CD4-positive, alpha-beta memory T cell (primary cell): Measurements from ENCODE around the gene ADRA1B. TPM values are rescaled to one million over a fixed set of nuclear protein-coding genes. Genes with fewer than 3 reads are reported as not detected.

ENCODE experiments used
- CTCF ChIA-PET: fragments of 350-600 bp; sonication (Branson Sonifier 250); formaldehyde crosslinking; loops from one replicate; lab custom pipeline; 2021; ENCODE audit warnings: inconsistent platforms; ENCODE audit not compliant: partially characterized antibody; lab: Charles Lee
- POLR2A ChIA-PET: fragments of 350-600 bp; sonication (Branson Sonifier 250); formaldehyde crosslinking; loops from one replicate; lab custom pipeline; 2021; ENCODE audit not compliant: partially characterized antibody; lab: Charles Lee
- DNase-seq, 5 donors: peaks; one replicate each; pipeline versions ENCODE4 v3.0.0 to v3.0.0-alpha.2; 2020 to 2022; ENCODE audit warnings: mixed read lengths in 1 of 5
- H3K27ac ChIP-seq: one replicate; pipeline ENCODE4 v1.7.0; 2013; ENCODE audit warnings: low read depth, low read length
- H3K27me3 ChIP-seq: 2 replicates; pipeline ENCODE4 v1.7.0; 2013; ENCODE audit warnings: mild to moderate bottlenecking, low read length, moderate library complexity; ENCODE audit not compliant: insufficient read depth
- H3K36me3 ChIP-seq: 2 replicates; pipeline ENCODE4 v1.7.0; 2013; ENCODE audit warnings: mild to moderate bottlenecking, low read length, moderate library complexity; ENCODE audit not compliant: insufficient read depth
- H3K4me1 ChIP-seq: 2 replicates; pipeline ENCODE4 v1.7.0; 2013; ENCODE audit warnings: mild to moderate bottlenecking, low read length, moderate library complexity; ENCODE audit not compliant: insufficient read depth
- H3K4me3 ChIP-seq, 2 donors: one replicate each; pipeline ENCODE4 v1.7.0; 2013; ENCODE audit warnings: low read length in 2 of 2, mild to moderate bottlenecking in 1 of 2
- H3K9me3 ChIP-seq, 2 donors: one replicate each; pipeline ENCODE4 v1.7.0; 2013; ENCODE audit warnings: low read length in 2 of 2, control low read depth in 1 of 2; ENCODE audit not compliant: control insufficient read depth in 1 of 2
- H3K27ac Mint-ChIP-seq, 7 donors: one replicate each; pipeline ENCODE4 v1.8.0; 2020 to 2021; ENCODE audit warnings: mixed read lengths in 7 of 7, mild to moderate bottlenecking in 6 of 7, inconsistent platforms in 3 of 7, moderate library complexity in 3 of 7
- H3K27me3 Mint-ChIP-seq, 2 donors: one replicate each; pipeline ENCODE4 v1.8.0; 2020 to 2021; ENCODE audit warnings: mixed read lengths in 2 of 2
- H3K36me3 Mint-ChIP-seq, 2 donors: one replicate each; pipeline ENCODE4 v1.8.0; 2020 to 2021; ENCODE audit warnings: mixed read lengths in 2 of 2, inconsistent platforms in 1 of 2, mild to moderate bottlenecking in 1 of 2
- H3K4me1 Mint-ChIP-seq, 4 donors: one replicate each; pipeline ENCODE4 v1.8.0; 2020 to 2021; ENCODE audit warnings: mixed read lengths in 4 of 4, mild to moderate bottlenecking in 1 of 4
- H3K4me3 Mint-ChIP-seq, 8 donors: one replicate each; pipeline ENCODE4 v1.8.0; 2020 to 2021; ENCODE audit warnings: mixed read lengths in 8 of 8, mild to moderate bottlenecking in 7 of 8, moderate library complexity in 6 of 8, inconsistent platforms in 3 of 8
- H3K9me3 Mint-ChIP-seq, 8 donors: one replicate each; pipeline ENCODE4 v1.8.0; 2020 to 2021; ENCODE audit warnings: mixed read lengths in 8 of 8, mild to moderate bottlenecking in 5 of 8, inconsistent platforms in 3 of 8, moderate library complexity in 1 of 8
- intact Hi-C: fragments of 100-400 bp; cut with micrococcal nuclease; formaldehyde crosslinking; loops from one replicate; pipeline ENCODE4 v1.15.1; 2023
- polyA plus RNA-seq, 2 donors: library from polyadenylated mRNA; unstranded; fragments of 300-500 nt; fragmentation: Illumina TruSeq; gene quantifications; one replicate each; pipeline ENCODE4 v1.2.3, GENCODE V29; 2021
- total RNA-seq, 2 experiments: library from RNA; stranded (reverse); gene quantifications; one replicate each; pipeline ENCODE4 v1.2.3, GENCODE V29; 2021

ADRA1B gene
- total and polyA plus RNA-seq, 4 experiments from 2014 or later, result not detected

- no peak for DNase-seq
- H3K36me3 Mint-ChIP-seq, result no peaks in the 10 kb centered on the region
- Histone ChIP-seq H3K27ac (no peak overlapping the region), H3K4me1 (no peaks in the 10 kb centered on the region), H3K36me3 (no peaks in the 10 kb centered on the region), H3K9me3 (no peaks in the 10 kb centered on the region), H3K4me3 (no peak overlapping the region), H3K27me3 (no peaks in the 10 kb centered on the region)
- H3K9me3 Mint-ChIP-seq, result no peaks in the 10 kb centered on the region
- H3K4me3 Mint-ChIP-seq, result no peak overlapping the region
- CTCF ChIA-PET, result no interaction called here
- peaks cover 0 to 5% (median 0%) of the 10 kb centered on the region in 4 donors for H3K4me1 Mint-ChIP-seq
- H3K27ac Mint-ChIP-seq, result no peak overlapping the region
- POLR2A ChIA-PET, result no interaction called here
- intact Hi-C loops, result no loop called here
- H3K27me3 Mint-ChIP-seq, result peaks cover 16 to 24% of the 10 kb centered on the region in 2 donors
Measured at GRCh38 chr5:159908591-159908940, 7.7 kb upstream of the ADRA1B start.

GRCh38 chr5:159909126-159909525 lies 7.2 kb upstream of the ADRA1B start:
- Mint-ChIP-seq H3K36me3 (no peaks in the 10 kb centered on the region), H3K27me3 (peaks cover 18 to 28% of the 10 kb centered on the region in 2 donors), H3K9me3 (no peaks in the 10 kb centered on the region), H3K4me1 (peaks cover 0 to 5% (median 0%) of the 10 kb centered on the region in 4 donors), H3K4me3 (no peak overlapping the region), H3K27ac (no peak overlapping the region)
- ChIA-PET CTCF (no interaction called here), POLR2A (no interaction called here)
- Histone ChIP-seq H3K27me3 (no peaks in the 10 kb centered on the region), H3K9me3 (no peaks in the 10 kb centered on the region), H3K36me3 (no peaks in the 10 kb centered on the region), H3K4me1 (no peaks in the 10 kb centered on the region), H3K27ac (no peak overlapping the region), H3K4me3 (no peak overlapping the region)
- intact Hi-C loops, result no loop called here
- DNase-seq, result no peak

GRCh38 chr5:159910207-159910842 lies 6.0 kb upstream of the ADRA1B start:
- Mint-ChIP-seq H3K4me3 (no peak overlapping the region), H3K4me1 (peaks cover 0 to 2% (median 1%) of the 10 kb centered on the region in 4 donors)
- intact Hi-C loops, result no loop called here

DNA sequence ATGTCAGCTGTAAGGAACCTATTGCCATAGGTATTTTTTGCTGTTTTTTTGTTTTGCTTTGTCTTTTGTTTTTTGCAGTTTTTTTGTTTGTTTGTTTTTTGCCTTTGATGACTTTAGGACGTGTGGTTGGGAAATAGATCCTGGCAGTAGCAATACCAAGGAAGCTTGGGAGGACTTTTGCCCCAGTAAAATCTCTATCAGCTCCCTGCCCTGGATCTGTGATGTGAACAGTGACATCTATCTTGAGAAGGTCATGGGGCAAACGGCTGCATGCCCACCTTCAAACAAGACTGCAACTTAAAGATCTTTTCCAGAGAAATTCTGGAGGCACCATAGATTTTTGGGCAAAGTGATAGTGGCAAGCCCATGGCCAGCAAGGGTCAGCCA lies 5.4 kb upstream of the ADRA1B start:
- ChIA-PET CTCF (interaction anchor here (1.1 kb wide), 1 partner anchor 754 kb away, joined by 3 read pairs; no protein-coding TSS in a partner anchor), POLR2A (no interaction called here)
- no peak overlapping the region for H3K27ac ChIP-seq
- H3K9me3 Mint-ChIP-seq, result no peaks in the 10 kb centered on the region
- peaks cover 29 to 44% of the 10 kb centered on the region in 2 donors for H3K27me3 Mint-ChIP-seq
- no peaks in the 10 kb centered on the region for H3K9me3 ChIP-seq
- no peaks in the 10 kb centered on the region for H3K36me3 Mint-ChIP-seq
- intact Hi-C loops, result no loop called here
- H3K4me3 Mint-ChIP-seq, result no peak overlapping the region
- no peak for DNase-seq
- peaks cover 3 to 7% (median 6%) of the 10 kb centered on the region in 4 donors for H3K4me1 Mint-ChIP-seq
- no peak overlapping the region for H3K27ac Mint-ChIP-seq
- H3K4me3 ChIP-seq, result no peak overlapping the region
- peaks cover 4% of the 10 kb centered on the region for H3K27me3 ChIP-seq
- H3K36me3 ChIP-seq, result no peaks in the 10 kb centered on the region
- H3K4me1 ChIP-seq, result no peaks in the 10 kb centered on the region

More at GRCh38 chr5:159910207-159910842, 6.0 kb upstream of the ADRA1B start:
- DNase-seq, result no peak
- Histone ChIP-seq H3K4me1 (no peaks in the 10 kb centered on the region), H3K36me3 (no peaks in the 10 kb centered on the region), H3K27me3 (no peaks in the 10 kb centered on the region), H3K27ac (no peak overlapping the region), H3K9me3 (no peaks in the 10 kb centered on the region), H3K4me3 (no peak overlapping the region)
- ChIA-PET POLR2A (no interaction called here), CTCF (no interaction called here)
- Mint-ChIP-seq H3K27ac (no peak overlapping the region), H3K36me3 (no peaks in the 10 kb centered on the region), H3K9me3 (no peaks in the 10 kb centered on the region), H3K27me3 (peaks cover 26 to 39% of the 10 kb centered on the region in 2 donors)

DNA sequence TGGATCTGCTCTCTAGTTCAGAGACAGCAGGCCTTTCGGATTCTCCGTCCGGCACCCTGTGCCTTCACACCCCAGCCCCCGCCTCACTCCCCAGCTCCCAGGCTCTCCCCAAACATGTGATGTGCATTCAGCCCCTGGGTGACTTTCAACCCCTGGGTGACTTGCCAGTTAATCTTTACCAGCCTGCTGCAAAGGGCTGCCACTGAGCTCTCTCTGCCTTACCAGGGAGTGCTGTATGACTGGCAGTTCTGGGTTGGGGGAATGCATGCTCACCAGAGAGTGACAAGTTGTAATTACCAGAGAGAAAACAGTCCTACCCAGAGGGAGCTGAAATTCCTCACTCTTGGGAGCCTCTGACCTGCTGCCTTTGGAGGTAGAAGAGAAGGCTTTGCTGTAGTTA lies 4.9 kb upstream of the ADRA1B start:
- Histone ChIP-seq H3K27me3 (peaks cover 6% of the 10 kb centered on the region), H3K4me1 (no peaks in the 10 kb centered on the region), H3K27ac (no peak overlapping the region), H3K9me3 (no peaks in the 10 kb centered on the region), H3K4me3 (no peak overlapping the region), H3K36me3 (no peaks in the 10 kb centered on the region)
- Mint-ChIP-seq H3K36me3 (no peaks in the 10 kb centered on the region), H3K4me1 (peaks cover 3 to 9% (median 7%) of the 10 kb centered on the region in 4 donors), H3K9me3 (no peaks in the 10 kb centered on the region), H3K27me3 (peaks cover 30 to 44% of the 10 kb centered on the region in 2 donors), H3K27ac (no peak overlapping the region), H3K4me3 (no peak overlapping the region)
- CTCF ChIA-PET, result interaction anchor here (1.1 kb wide), 1 partner anchor 754 kb away, joined by 3 read pairs; no protein-coding TSS in a partner anchor
- intact Hi-C loops, result no loop called here
- no peak for DNase-seq
- POLR2A ChIA-PET, result no interaction called here

- no peak overlapping the region for H3K27ac Mint-ChIP-seq
- intact Hi-C loops, result no loop called here
- H3K27ac ChIP-seq, result no peak overlapping the region
- H3K27me3 ChIP-seq, result peaks cover 12% of the 10 kb centered on the region
- peaks cover 5% of the 10 kb centered on the region for H3K4me1 ChIP-seq
- peaks cover 0 to under 1% (median 0%) of the 10 kb centered on the region in 8 donors for H3K9me3 Mint-ChIP-seq
- ChIA-PET POLR2A (no interaction called here), CTCF (interaction anchor here (1.1 kb wide), 1 partner anchor 755 kb away, joined by 3 read pairs; no protein-coding TSS in a partner anchor)
- peaks cover 37 to 47% of the 10 kb centered on the region in 2 donors for H3K27me3 Mint-ChIP-seq
- H3K36me3 ChIP-seq, result no peaks in the 10 kb centered on the region
- H3K36me3 Mint-ChIP-seq, result no peaks in the 10 kb centered on the region
- H3K4me3 ChIP-seq, result no peak overlapping the region
- peaks cover 6 to 14% (median 9%) of the 10 kb centered on the region in 4 donors for H3K4me1 Mint-ChIP-seq
- no peak for DNase-seq
- no peaks in the 10 kb centered on the region for H3K9me3 ChIP-seq
- no peak overlapping the region for H3K4me3 Mint-ChIP-seq
Measured at GRCh38 chr5:159912033-159912800, 4.1 kb upstream of the ADRA1B start.

- no peak for DNase-seq
- Histone ChIP-seq H3K4me1 (peaks cover 5% of the 10 kb centered on the region), H3K27ac (no peak overlapping the region), H3K36me3 (no peaks in the 10 kb centered on the region), H3K4me3 (no peak overlapping the region), H3K27me3 (peaks cover 17% of the 10 kb centered on the region), H3K9me3 (no peaks in the 10 kb centered on the region)
- Mint-ChIP-seq H3K4me3 (no peak overlapping the region), H3K36me3 (no peaks in the 10 kb centered on the region), H3K4me1 (peaks cover 7 to 16% (median 11%) of the 10 kb centered on the region in 4 donors), H3K9me3 (peaks cover 0 to 2% (median 0%) of the 10 kb centered on the region in 8 donors), H3K27ac (no peak overlapping the region), H3K27me3 (peaks cover 41 to 52% of the 10 kb centered on the region in 2 donors)
- ChIA-PET POLR2A (no interaction called here), CTCF (interaction anchor here (2.2 kb wide), 1 partner anchor 757 kb away, joined by 7 read pairs; no protein-coding TSS in a partner anchor)
- intact Hi-C loops, result no loop called here
Measured at GRCh38 chr5:159913048-159913447, 3.2 kb upstream of the ADRA1B start.
